M059J (cell line): ENCODE measurements around the gene SNX30. TPM values are rescaled to one million over a fixed set of nuclear protein-coding genes. Genes with fewer than 3 reads are reported as not detected.

ENCODE experiments used
- DNase-seq: peaks from one replicate; pipeline ENCODE4 v3.0.0-alpha.2; 2012; ENCODE audit warnings: low read depth
- total RNA-seq: library from RNA; depleted of rRNA; stranded (reverse); fragments of >200 nt; shearing (Covaris generic); gene quantifications from 2 replicates; pipeline ENCODE4 v1.2.3, GENCODE V29; 2014

Gene SNX30
- total RNA-seq, 1 experiment from 2014 or later, result 11.0 TPM

DNA sequence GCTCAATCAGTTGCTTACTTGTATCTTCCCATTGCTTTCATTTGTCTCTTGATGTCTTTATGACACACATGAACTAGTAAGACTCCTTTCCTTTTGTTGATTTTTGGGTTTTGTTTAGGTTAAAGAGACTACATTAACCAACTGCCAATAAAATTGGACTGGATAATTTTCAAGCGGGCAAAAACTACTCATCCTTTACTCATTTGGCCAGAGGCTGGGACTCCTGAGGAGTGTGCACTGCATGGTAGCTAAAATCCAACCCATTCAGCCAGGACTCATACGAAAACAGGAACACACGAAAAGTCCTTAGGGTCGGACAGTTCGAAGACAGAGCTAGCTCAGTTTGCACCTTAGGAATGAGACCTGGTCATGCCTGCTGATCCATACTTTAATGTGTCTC lies 134.2 kb downstream of the SNX30 start:
- peak; percentile 56 for DNase-seq

DNA sequence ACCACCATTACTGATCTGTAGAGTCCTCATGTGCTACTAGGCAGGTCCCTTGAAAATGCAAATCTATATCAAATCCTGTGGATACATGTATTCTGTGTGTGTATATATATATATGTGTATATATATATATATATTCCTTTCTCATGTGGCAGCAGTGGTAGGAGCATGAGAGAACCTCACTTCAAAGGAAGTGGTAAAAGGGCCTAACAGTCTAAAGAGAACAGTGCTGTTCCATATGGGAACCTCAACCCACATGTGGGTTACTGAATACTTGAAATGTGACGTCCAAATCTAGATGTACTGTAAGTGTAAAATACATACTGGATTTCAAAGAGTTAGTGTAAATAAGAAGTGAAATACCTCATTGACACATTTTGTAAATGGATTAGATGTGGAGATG lies 134.8 kb downstream of the SNX30 start:
- no peak for DNase-seq

DNA sequence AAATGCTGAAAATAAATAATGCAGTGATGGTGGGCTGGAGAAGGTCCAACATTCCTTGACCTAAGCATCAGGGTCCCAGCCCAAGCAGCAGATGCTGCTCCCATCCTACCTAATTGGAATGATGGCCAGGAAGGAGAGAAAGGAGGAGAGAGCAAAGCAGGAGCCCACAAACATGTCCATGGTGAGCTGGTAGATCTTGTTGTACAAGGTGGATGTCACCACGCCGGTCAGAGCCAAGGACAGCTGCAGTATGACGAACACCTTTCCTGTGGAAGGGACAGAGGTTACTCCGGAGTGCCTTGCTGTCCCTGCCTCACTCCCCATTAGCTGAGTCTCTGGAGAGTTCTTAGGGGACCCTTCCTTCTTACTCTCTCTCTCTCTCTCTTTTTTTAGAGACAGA lies 135.8 kb downstream of the SNX30 start:
- no peak for DNase-seq

DNA sequence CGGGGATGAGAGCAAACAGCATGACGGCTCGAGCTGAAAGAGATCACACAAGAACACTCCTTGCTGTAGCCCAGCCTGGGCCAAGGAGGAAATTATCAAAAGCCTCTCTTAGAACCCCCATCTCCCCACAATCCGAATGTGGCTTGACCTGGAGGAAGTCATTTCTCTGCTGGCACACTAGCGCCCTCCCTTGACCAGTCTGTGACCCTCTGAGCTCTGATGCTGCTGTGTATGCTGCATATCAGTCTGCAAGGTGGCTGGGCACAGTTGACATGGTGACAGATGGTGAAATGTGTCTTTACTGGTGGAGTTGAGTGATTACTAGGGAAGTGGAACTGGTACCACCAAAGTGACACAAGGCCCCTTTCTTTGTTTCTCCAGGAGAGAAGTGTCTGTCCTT lies 136.8 kb downstream of the SNX30 start:
- peak; percentile 7 for DNase-seq

DNA sequence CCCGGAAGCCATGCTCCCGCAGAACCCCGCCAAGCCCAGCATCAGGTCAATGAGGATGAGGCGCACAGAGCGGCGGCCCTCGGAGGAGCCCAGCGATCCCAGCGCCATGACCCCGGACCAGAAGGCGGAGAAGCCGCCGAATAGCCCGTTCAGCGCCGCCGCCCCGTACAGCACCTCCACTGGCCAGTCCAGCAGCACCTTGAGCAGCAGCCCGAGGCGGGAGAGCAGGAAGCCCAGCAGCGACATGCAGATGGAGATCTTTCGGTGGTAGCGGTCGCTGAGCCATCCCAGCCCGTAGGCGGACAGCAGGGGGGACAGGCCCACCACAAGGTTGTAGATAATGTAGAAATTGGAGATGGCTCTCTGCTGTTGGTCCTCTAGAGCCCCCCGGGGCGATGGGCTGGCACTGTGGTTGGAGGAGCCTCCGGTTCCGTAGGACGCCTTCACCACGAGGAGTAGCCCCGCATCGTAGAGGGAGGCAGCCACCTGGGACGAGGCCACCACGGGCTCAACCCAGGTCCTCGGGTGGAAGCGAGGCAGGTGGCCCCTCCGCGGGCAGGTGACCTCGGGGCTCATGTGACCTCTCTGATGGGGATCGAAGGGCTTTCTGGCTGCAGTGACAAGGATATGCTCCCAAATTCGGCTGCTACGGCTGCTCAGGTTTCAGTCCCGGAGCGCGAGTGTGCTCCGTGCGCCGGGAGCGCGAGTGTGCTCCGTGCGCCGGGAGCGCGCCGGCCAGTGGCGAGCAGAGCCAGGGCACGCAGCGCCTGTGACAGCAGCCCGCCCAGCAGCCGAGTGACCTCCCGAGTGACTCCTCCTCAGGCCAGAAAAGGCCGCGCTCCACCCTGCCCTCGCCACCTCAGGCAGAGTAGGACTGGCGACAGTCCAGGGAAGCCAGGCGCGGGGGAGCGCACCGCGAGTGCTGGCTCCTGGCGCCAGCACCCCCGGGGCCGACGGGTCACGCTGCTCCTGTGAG lies 139.8 kb downstream of the SNX30 start, which contains the start of gene SLC46A2:
SLC46A2 (minus strand) TSS at position 771 of the 976 bp plus-strand sequence; CDS start at position 576, 195 bp downstream.
- DNase-seq, result peak; percentile 15

DNA sequence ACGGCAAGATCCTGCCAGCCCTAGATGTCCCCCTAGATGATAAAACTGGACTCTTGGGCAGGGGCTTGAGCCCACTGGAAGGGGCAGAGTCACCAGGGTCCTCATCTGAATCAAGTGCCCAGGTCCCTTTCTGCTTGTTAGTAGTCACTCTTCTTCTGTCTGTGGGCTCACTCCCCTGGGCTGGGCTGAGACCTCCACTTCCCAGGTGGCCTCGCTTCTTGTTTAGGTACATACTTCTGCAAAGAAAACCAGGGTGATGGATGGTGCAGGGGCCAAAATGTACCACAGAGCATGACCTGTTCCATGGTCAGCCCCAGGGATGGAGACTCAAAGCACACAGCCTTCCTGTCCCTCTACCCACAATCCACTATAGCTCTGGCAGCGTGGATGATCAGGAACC lies 141.0 kb downstream of the SNX30 start:
- no peak for DNase-seq

DNA sequence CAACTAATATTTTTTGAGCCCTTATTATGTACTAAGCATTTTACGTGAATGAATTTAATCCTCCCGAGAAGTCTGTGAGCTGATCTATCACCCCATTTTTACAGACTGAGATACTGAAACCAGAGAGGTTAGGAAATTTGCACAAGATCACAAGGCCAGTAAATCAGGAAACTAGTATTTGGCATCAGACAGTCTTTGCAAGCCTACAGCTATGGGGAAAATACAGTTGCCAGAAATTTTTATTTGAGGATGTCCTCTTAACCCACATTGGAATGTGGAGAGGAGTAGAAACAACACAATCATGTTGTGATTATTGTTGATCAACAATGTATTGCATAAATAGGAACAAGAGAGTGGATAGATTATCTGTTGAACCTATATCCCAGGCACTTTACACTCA lies 142.4 kb downstream of the SNX30 start:
- no peak for DNase-seq

DNA sequence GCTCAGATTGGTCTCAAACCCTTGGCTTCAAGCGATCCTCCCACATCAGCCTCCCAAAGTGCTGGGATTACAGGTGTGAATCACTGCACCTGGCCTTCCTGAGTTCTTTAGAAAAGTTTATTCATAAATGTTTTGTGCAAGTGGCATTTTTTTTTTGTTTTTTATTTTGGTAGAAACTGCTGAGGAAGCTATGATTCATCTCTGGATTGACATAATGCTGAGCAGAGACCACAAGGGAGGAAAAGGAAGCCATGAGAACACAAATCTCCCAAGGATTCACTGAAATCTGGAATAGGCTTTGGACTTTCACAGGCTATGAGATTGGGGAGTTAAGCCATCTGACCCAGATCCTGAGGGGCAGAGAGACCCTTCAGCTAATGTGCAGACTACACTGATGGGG lies 143.5 kb downstream of the SNX30 start:
- peak; percentile 30 for DNase-seq

DNA sequence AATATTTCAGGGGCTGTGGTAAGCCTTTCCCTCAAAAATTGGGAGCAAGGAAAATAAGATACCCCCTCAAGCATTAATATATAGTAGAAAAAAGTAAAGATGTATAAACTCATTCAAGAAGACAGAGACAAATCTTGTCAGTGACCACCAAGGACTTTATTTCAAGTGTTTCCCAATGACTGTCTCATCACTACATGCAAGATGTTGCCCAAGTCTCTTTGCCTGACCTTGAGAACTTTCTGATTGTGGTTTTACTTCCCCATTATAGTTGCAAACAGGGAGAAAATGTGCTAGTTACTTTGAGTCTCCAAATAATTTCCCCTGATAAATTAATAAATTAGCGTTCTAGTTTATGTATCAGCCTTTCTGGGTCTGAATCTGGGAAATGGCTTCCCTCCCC lies 144.1 kb downstream of the SNX30 start:
- DNase-seq, result no peak

DNA sequence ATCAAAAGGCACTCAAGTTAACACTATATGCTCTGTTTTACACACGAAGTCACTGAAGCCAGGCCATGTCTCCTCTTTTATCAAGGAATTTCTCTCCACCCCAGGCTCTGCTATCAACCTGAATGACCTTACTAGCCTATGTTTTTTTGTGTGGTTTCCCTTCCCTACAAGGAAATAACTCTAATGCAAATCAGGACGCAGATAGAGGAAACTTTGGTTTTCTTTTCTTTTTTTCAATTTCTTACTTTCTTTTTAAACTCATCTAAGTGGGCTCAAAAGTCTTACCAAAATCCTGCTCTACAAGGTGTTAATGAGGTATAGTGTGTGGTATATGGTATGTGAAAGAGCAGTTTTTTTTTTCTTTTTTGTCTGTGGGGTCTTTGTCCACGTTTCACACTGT lies 145.6 kb downstream of the SNX30 start:
- DNase-seq, result no peak

DNA sequence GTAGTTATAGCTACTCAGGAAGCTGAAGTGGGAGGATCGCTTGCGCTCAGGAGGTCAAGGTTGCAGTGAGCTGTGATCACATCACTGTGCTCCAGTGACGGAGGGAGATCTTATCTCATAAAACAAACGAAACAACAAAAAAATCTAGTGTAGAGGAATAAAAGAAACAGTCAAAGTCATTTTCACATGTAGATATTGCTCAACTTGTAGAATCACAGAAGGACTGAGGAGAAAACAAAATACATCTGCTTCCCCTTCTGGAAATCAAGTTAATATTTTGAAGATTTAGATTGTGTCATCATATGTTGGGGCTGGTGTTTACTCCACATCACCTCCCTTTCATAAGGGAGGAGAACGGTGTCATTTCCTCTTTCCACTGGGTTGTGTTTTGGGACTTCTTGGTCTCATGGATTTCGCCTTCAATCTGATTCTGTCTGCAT lies 148.3 kb downstream of the SNX30 start:
- peak; percentile 6 for DNase-seq

DNA sequence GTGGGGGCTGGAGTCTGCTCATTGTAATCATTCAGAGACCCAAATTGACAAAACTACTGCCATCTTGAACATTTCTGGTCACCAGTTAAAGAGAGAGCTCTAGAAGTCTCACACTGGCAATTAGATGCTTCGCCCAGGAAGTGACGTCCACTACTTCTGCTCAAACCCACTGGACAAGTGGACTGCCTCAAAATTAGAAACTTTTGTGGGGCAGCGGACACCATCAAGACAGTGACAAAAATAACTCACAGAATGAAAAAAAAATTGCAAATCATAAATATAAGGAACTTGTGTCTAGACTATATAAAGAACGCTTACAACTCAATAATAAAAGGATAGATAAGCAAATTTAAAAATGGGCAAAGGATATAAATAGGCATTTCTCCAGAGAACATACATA lies 149.9 kb downstream of the SNX30 start:
- no peak for DNase-seq

DNA sequence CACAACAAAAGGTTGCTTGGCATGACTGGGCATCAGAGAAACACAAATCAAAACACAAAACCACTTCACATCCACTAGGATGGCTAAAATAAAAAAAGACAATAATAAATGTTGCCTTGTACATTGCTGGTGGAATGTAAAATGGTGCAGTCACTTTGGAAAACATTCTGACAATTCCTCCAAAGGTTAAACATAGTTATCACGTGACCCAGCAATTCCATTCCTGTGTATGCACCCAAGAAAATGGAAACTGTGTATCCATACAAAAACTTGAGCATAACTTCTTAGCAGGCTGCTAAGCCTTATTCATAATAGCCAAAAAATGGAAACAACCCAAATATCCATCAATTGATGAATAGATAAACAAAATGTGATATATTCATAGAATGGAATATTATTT lies 150.3 kb downstream of the SNX30 start:
- no peak for DNase-seq

DNA sequence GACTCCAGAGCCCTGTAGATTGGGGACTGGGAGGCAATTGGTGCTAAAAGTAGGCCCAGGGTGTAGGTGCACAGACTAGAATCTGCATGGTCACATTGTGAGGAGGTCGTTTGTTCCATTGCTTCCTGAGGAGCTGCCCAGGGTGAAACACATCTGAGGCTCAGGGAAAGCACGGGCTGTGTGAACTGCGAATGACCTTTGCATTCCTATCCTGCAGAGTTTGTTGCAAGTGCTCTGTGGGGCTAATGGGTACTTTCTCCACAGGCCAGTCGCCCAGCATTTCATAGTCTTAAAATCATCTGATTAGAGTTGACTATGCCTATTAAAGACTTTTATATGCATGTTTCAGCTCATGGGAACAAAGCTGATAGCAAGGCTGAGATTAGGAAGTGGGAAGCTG lies 154.5 kb downstream of the SNX30 start:
- DNase-seq, result peak; percentile 5

DNA sequence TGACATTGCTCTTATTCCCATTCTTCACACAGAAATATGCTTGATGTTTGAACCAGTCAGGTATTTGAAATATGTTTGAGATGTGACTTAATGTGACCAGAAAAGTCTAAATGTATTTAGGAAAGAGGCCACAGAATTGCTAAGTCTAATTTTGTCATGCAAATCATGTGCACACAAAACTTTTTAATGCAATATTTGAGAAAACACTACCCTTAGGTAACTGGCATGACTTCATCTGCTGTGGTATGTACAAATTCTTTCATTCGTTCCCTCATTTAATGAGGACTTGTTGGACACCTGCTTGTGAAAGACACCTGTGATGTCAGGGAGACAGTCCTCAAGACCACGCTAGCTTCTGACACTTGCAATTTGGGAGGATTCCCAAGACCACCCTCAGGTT lies 161.2 kb downstream of the SNX30 start:
- no peak for DNase-seq

DNA sequence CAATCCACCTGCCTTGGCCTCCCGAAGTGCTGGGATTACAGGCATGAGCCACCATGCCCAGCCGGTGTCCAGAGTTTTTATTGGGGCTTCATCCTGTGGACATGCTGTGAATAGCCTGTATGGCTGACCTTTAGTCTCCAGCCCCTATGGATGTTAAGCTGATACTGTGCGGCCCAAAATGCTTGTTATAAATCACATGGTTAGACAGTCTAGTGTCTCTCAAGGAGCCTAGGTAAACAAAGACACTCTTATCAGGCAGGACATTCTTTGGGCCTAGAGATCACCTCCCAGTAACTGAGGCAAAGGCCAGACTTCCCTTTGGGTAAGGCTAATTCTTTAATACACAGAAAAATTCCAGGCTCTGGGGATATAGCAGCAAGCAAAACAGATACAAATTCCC lies 162.1 kb downstream of the SNX30 start:
- no peak for DNase-seq

DNA sequence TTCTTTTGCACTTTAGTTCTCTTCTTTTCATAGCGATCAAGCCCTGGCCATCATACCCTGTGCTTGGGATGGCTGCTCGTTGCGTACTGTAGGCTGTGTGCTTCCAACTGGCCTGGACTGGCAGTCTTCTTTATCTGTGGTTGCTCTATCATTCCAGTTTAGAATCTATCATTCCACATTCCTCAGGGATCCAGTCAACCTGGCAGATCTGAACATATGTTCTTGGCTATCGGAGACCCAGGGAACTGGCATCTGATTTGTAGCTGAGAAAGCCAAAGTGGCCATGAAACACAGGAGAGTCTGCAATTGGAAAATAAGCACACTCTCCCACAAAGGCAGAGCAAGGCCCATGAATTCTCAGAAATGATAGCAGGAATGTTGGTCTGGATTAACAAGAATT lies 162.8 kb downstream of the SNX30 start:
- DNase-seq, result no peak

DNA sequence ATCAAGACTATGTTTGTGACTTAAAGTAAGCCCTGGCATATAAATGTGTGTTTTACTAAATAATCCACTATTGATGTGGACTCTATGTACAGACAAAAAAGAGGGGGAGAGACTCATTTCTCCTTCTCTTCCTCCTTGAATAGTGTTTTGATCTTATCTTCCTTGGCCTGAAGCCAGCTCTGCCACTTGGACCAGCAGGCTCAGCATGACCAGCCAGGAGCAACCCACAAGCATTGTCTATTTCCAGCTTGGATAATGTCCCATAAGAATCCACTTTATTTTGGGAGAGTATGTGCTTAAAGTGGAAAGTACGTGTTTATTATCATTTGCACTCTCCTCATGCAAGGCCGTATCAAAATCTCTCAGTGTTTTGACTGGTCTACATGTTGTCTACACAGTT lies 164.0 kb downstream of the SNX30 start:
- DNase-seq, result peak; percentile 26

DNA sequence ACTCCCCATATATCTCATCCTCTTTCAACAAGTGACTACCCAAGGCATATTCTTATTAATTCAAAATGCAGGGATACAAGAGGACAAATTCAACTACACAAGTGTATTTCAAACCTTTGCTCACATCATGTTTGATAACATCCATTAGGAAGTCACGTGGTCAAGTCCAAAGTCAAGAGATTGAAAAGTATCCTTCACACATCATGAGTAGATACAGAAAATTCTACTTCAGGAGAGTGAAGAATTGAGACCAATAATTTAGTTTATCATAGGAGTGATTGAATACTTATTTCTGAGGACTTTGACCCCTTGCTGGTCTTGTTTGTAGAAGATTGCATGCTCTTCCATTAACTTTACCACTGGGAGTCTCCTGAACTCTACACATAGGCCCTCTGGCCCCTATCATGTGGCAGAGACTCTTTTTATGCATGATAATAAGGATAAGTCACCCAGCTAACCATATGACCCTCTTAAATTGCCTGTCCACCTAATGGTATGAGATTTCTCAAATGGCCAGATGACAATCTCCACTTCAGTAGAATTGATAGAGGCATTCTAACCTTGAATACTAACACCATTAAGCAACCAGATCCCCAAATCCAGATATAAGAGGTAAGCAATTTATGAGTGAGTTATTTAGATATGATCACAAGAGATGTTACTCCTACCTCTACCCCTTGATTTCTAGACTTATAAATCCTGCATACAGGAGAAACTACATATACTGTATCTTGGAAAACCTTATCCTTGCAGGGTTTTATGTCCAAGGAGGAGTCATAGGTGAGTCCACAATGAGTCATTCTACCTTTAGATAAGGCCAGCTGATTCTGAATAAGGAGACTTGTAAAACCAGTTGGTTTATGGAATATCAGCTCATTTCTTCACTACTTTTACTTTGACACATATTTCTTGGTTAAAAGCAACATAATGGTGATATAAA lies 166.8 kb downstream of the SNX30 start:
- DNase-seq, result no peak

DNA sequence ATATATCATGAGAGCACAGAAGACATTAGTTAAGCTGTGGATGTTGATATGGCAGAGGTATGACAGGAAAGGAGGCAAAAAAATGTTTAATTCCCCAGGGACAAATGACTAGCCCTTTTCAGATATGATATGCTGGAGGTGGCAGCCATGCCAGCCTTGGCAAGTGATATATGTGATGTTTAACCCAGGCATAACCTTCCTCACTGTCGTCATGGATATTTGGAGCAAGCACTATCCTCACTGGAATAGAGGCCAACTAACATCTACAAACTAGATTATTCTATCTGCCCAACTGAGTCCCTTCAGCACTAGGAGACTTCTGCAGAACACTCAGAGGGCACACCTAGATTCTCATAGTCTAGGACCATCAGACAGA lies 167.4 kb downstream of the SNX30 start:
- no peak for DNase-seq

DNA sequence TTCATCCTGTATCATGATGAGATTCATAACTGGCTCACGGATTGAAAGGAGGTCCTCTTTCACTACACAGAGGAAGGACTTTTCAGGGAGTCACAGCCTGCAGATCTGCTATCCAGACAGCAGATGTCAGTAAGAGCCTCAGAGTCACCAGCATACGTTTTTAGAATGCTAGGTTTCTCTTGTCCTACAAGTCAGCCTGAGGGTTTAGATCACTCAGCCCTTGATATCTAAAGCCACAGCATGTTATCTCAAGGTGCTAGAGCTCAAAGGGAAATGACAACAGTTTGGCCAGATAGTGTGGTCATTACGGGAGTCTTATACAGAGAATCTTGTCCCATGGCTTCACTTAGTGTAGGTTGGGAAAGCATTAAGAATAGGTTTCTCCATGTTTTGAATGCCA lies 171.0 kb downstream of the SNX30 start:
- DNase-seq, result peak; percentile 54
